Ascending aorta (tissue), 2 donors: ENCODE measurements around the gene NHSL1. TPM values are rescaled to one million over a fixed set of nuclear protein-coding genes. Genes with fewer than 3 reads are reported as not detected.

ENCODE experiments used
- DNase-seq, 2 donors: peaks; one replicate each; pipeline ENCODE4 v3.0.0-alpha.2; 2019; ENCODE audit warnings: low spot score in 2 of 2
- H3K27ac ChIP-seq, 2 donors: fragments of 200-600 bp; sonication (generic); one replicate each; pipeline ENCODE4 v1.5.1; 2016 to 2017; ENCODE audit warnings: mild to moderate bottlenecking in 1 of 2
- H3K27me3 ChIP-seq: fragments of 200-600 bp; sonication (generic); one replicate; pipeline ENCODE4 v1.5.1; 2017
- H3K36me3 ChIP-seq, 2 donors: fragments of 200-600 bp; sonication (generic); one replicate each; pipeline ENCODE4 v1.5.1; 2016
- H3K4me1 ChIP-seq, 2 donors: fragments of 200-600 bp; sonication (generic); one replicate each; pipeline ENCODE4 v1.5.1; 2016 to 2017; ENCODE audit warnings: mild to moderate bottlenecking in 1 of 2
- H3K4me3 ChIP-seq, 2 donors: fragments of 200-600 bp; sonication (generic); one replicate each; pipeline ENCODE4 v1.5.1; 2016 to 2017; ENCODE audit warnings: mild to moderate bottlenecking in 1 of 2
- H3K9me3 ChIP-seq, 2 donors: fragments of 200-600 bp; sonication (generic); one replicate each; pipeline ENCODE4 v1.5.1; 2016
- CTCF ChIP-seq, 3 experiments: fragments of 200-600 bp in 2 of 3; fragments of 450-650 bp in 1 of 3; sonication (generic) in 2 of 3; IDR thresholded peaks; one replicate each; pipeline ENCODE4 v1.5.1; 2016 to 2019; ENCODE audit warnings: antibody characterized with exemption in 3 of 3, mild to moderate bottlenecking in 1 of 3, moderate library complexity in 1 of 3
- intact Hi-C: fragments of 100-400 bp; cut with DNase I; formaldehyde crosslinking; loops from one replicate; pipeline ENCODE4 v1.15.1; 2023
- total RNA-seq: library from RNA; depleted of rRNA; stranded (reverse); fragments of >200 nt; gene quantifications from one replicate; pipeline ENCODE4 v1.1.0, GENCODE V29; 2016

NHSL1 gene
- total RNA-seq, 1 donor from 2014 or later = 10.4 TPM

- H3K4me3 ChIP-seq = no peak overlapping the region
- no peak overlapping the region for H3K27ac ChIP-seq
- no peak for TF ChIP-seq CTCF (IDR thresholded peaks at IDR 0.05)
- H3K4me1 ChIP-seq = no peaks in the 10 kb centered on the region
- intact Hi-C loops = no loop called here
- no peak for DNase-seq
- H3K36me3 ChIP-seq = no peaks in the 10 kb centered on the region
- no peaks in the 10 kb centered on the region for H3K27me3 ChIP-seq
- H3K9me3 ChIP-seq = no peaks in the 10 kb centered on the region
Measured at GRCh38 chr6:138443979-138444378, 55.3 kb downstream of the NHSL1 start.

- H3K4me1 ChIP-seq = no peaks in the 10 kb centered on the region
- intact Hi-C loops = no loop called here
- no peak overlapping the region for H3K27ac ChIP-seq
- no peak overlapping the region for H3K4me3 ChIP-seq
- H3K9me3 ChIP-seq = no peaks in the 10 kb centered on the region
- TF ChIP-seq CTCF (IDR thresholded peaks at IDR 0.05) = no peak
- no peaks in the 10 kb centered on the region for H3K27me3 ChIP-seq
- no peak for DNase-seq
- no peaks in the 10 kb centered on the region for H3K36me3 ChIP-seq
Measured at GRCh38 chr6:138442663-138443062, 56.6 kb downstream of the NHSL1 start.

GRCh38 chr6:138441965-138442364, 57.3 kb downstream of the NHSL1 start:
- no peak for TF ChIP-seq CTCF (IDR thresholded peaks at IDR 0.05)
- H3K27ac ChIP-seq = no peak overlapping the region
- H3K4me1 ChIP-seq = no peaks in the 10 kb centered on the region
- H3K36me3 ChIP-seq = no peaks in the 10 kb centered on the region
- no peak overlapping the region for H3K4me3 ChIP-seq
- H3K9me3 ChIP-seq = no peaks in the 10 kb centered on the region
- H3K27me3 ChIP-seq = no peaks in the 10 kb centered on the region
- intact Hi-C loops = no loop called here
- DNase-seq = no peak

- no peaks in the 10 kb centered on the region for H3K9me3 ChIP-seq
- intact Hi-C loops = no loop called here
Measured at GRCh38 chr6:138440758-138441357, 58.4 kb downstream of the NHSL1 start.

GRCh38 chr6:138440296-138440695, 59.0 kb downstream of the NHSL1 start:
- Histone ChIP-seq H3K27me3 (no peaks in the 10 kb centered on the region), H3K4me1 (no peaks in the 10 kb centered on the region), H3K36me3 (no peaks in the 10 kb centered on the region), H3K4me3 (no peak overlapping the region), H3K9me3 (no peaks in the 10 kb centered on the region), H3K27ac (no peak overlapping the region)
- intact Hi-C loops = no loop called here
- TF ChIP-seq CTCF (IDR thresholded peaks at IDR 0.05) = no peak
- DNase-seq = no peak

More at GRCh38 chr6:138440758-138441357, 58.4 kb downstream of the NHSL1 start:
- Histone ChIP-seq H3K4me3 (no peak overlapping the region), H3K27ac (no peak overlapping the region), H3K27me3 (no peaks in the 10 kb centered on the region), H3K36me3 (no peaks in the 10 kb centered on the region), H3K4me1 (no peaks in the 10 kb centered on the region)
- no peak for TF ChIP-seq CTCF (IDR thresholded peaks at IDR 0.05)
- DNase-seq = no peak

- no peak for DNase-seq
- no peak for TF ChIP-seq CTCF (IDR thresholded peaks at IDR 0.05)
- H3K9me3 ChIP-seq = no peaks in the 10 kb centered on the region
- no peaks in the 10 kb centered on the region for H3K27me3 ChIP-seq
- H3K36me3 ChIP-seq = no peaks in the 10 kb centered on the region
- intact Hi-C loops = no loop called here
- H3K27ac ChIP-seq = no peak overlapping the region
- H3K4me3 ChIP-seq = no peak overlapping the region
- no peaks in the 10 kb centered on the region for H3K4me1 ChIP-seq
Measured at GRCh38 chr6:138439546-138439945, 59.7 kb downstream of the NHSL1 start.
